HG02973 (cell line): ENCODE data around the gene LAG3.

ENCODE experiments used
- ATAC-seq: cut with Tn5 transposase; IDR thresholded peaks from one replicate; pipeline ENCODE4 v1.9.1; 2021; ENCODE audit warnings: moderate library complexity; ENCODE audit not compliant: unreplicated experiment

The LAG3 gene

GRCh38 chr12:6752921-6753771 is 19.2 kb upstream of the LAG3 start, which contains the start of gene MLF2:
TSS of gene MLF2 (minus strand) at chr12:6753141. CDS start at chr12:6752334, 807 bp downstream.
- peak; percentile 85 for ATAC-seq

GRCh38 chr12:6753772-6754356 is 18.5 kb upstream of the LAG3 start:
- ATAC-seq, result no peak

- ATAC-seq, result no peak
Measured at GRCh38 chr12:6754411-6754810, 17.9 kb upstream of the LAG3 start.

- no peak for ATAC-seq
Measured at GRCh38 chr12:6757028-6757690, 15.2 kb upstream of the LAG3 start.

- ATAC-seq, result no peak
Measured at GRCh38 chr12:6758506-6759095, 13.7 kb upstream of the LAG3 start.

- no peak for ATAC-seq
Measured at GRCh38 chr12:6759741-6760140, 12.6 kb upstream of the LAG3 start.

- no peak for ATAC-seq
Measured at GRCh38 chr12:6763380-6763779, 8.9 kb upstream of the LAG3 start.

GRCh38 chr12:6764011-6764828 is 8.1 kb upstream of the LAG3 start:
- peak; percentile 66 for ATAC-seq

- no peak for ATAC-seq
Measured at GRCh38 chr12:6765048-6765633, 7.2 kb upstream of the LAG3 start.

- peak; percentile 4 for ATAC-seq
Measured at GRCh38 chr12:6765634-6766581, 6.4 kb upstream of the LAG3 start, which contains the start of gene PTMS. TSS of gene PTMS (plus strand) at chr12:6766363. CDS start at chr12:6766706, 343 bp downstream.

GRCh38 chr12:6766651-6767349 is 5.5 kb upstream of the LAG3 start:
- peak; percentile 36 for ATAC-seq

GRCh38 chr12:6767353-6768319 is 4.7 kb upstream of the LAG3 start:
- ATAC-seq, result no peak

GRCh38 chr12:6768437-6768914 is 3.8 kb upstream of the LAG3 start:
- no peak for ATAC-seq

- ATAC-seq, result no peak
Measured at GRCh38 chr12:6768990-6769389, 3.3 kb upstream of the LAG3 start.

- ATAC-seq, result no peak
Measured at GRCh38 chr12:6769666-6770065, 2.7 kb upstream of the LAG3 start.

- no peak for ATAC-seq
Measured at GRCh38 chr12:6770094-6770493, 2.2 kb upstream of the LAG3 start.

- no peak for ATAC-seq
Measured at GRCh38 chr12:6770600-6770999, 1.7 kb upstream of the LAG3 start.
